GM21390 (cell line): ENCODE results near the gene CORO2B.
"Not testable (repeated sequence)": the region's sequence is repeated elsewhere in the genome, so short reads cannot be mapped to it uniquely, and the experiment has no call there.

ENCODE experiments used
- ATAC-seq: cut with Tn5 transposase; IDR thresholded peaks from one replicate; pipeline ENCODE4 v1.9.1; 2021; ENCODE audit not compliant: unreplicated experiment

Gene CORO2B

GRCh38 chr15:68604840-68605478 is 26.2 kb downstream of the CORO2B start:
- ATAC-seq, result not testable (repeated sequence)

- no peak for ATAC-seq
These were observed 27.6 kb downstream of the CORO2B start for GRCh38 chr15:68606375-68606774.

- no peak for ATAC-seq
These were observed 29.5 kb downstream of the CORO2B start for GRCh38 chr15:68608206-68608843.

GRCh38 chr15:68608844-68609232 is 30.0 kb downstream of the CORO2B start:
- no peak for ATAC-seq

GRCh38 chr15:68609629-68610028 is 30.8 kb downstream of the CORO2B start:
- no peak for ATAC-seq

- ATAC-seq, result no peak
These were observed 32.0 kb downstream of the CORO2B start for GRCh38 chr15:68610825-68611224.

GRCh38 chr15:68612503-68612902 is 33.7 kb downstream of the CORO2B start:
- ATAC-seq, result no peak

- ATAC-seq, result no peak
These were observed 34.4 kb downstream of the CORO2B start for GRCh38 chr15:68612979-68613740.

- no peak for ATAC-seq
These were observed 35.7 kb downstream of the CORO2B start for GRCh38 chr15:68614286-68615035.

- ATAC-seq, result no peak
These were observed 36.5 kb downstream of the CORO2B start for GRCh38 chr15:68615301-68615700.

- no peak for ATAC-seq
These were observed 37.0 kb downstream of the CORO2B start for GRCh38 chr15:68615811-68616210.

GRCh38 chr15:68616397-68616796 is 37.6 kb downstream of the CORO2B start:
- ATAC-seq, result no peak

GRCh38 chr15:68617001-68617400 is 38.2 kb downstream of the CORO2B start:
- no peak for ATAC-seq

- no peak for ATAC-seq
These were observed 39.0 kb downstream of the CORO2B start for GRCh38 chr15:68617777-68618176.

GRCh38 chr15:68618394-68618793 is 39.6 kb downstream of the CORO2B start:
- no peak for ATAC-seq

GRCh38 chr15:68618908-68619698 is 40.3 kb downstream of the CORO2B start:
- no peak for ATAC-seq

GRCh38 chr15:68620721-68621527 is 42.1 kb downstream of the CORO2B start:
- ATAC-seq, result no peak

GRCh38 chr15:68621535-68621934 is 42.7 kb downstream of the CORO2B start:
- ATAC-seq, result no peak

GRCh38 chr15:68623301-68623892 is 44.6 kb downstream of the CORO2B start:
- no peak for ATAC-seq
